NCI-H128 (cell line): ENCODE measurements around the gene PINLYP.

Source experiments
- DNase-seq: peaks from one replicate; lab custom pipeline; 2025; ENCODE audit not compliant: unreplicated experiment; lab: John Stamatoyannopoulos, UW

Gene PINLYP

GRCh38 chr19:43628646-43629326 lies 53.2 kb downstream of the PINLYP start:
- no peak for DNase-seq

GRCh38 chr19:43631491-43631890 lies 55.9 kb downstream of the PINLYP start:
- DNase-seq, result no peak
